ENCODE measurements around the gene RBCK1.

- TF ChIP-seq, protein P1, sequence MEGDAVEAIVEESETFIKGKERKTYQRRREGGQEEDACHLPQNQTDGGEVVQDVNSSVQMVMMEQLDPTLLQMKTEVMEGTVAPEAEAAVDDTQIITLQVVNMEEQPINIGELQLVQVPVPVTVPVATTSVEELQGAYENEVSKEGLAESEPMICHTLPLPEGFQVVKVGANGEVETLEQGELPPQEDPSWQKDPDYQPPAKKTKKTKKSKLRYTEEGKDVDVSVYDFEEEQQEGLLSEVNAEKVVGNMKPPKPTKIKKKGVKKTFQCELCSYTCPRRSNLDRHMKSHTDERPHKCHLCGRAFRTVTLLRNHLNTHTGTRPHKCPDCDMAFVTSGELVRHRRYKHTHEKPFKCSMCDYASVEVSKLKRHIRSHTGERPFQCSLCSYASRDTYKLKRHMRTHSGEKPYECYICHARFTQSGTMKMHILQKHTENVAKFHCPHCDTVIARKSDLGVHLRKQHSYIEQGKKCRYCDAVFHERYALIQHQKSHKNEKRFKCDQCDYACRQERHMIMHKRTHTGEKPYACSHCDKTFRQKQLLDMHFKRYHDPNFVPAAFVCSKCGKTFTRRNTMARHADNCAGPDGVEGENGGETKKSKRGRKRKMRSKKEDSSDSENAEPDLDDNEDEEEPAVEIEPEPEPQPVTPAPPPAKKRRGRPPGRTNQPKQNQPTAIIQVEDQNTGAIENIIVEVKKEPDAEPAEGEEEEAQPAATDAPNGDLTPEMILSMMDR (IDR thresholded peaks at IDR 0.05; ENCODE audit: borderline replicate concordance, extremely low read depth, low read length, poor library complexity, severe bottlenecking) = peak; percentile 62
- no peak for TF ChIP-seq EZH2 (IDR thresholded peaks at IDR 0.05; ENCODE audit: borderline replicate concordance, low read depth, low read length, severe bottlenecking)
These were observed 54.3 kb downstream of the RBCK1 start, which contains the start of gene TBC1D20 for GRCh38 chr20:462199-462991.

All from DND-41 (cell line).